HepG2 (cell line): ENCODE data around the gene P2RX3. TPM values are rescaled to one million over a fixed set of nuclear protein-coding genes. Genes with fewer than 3 reads are reported as not detected.

Experiments used
- ARID5B ChIP-seq: IDR thresholded peaks from 2 replicates; pipeline ENCODE4 v1.4.0; 2020; ENCODE audit warnings: mild to moderate bottlenecking, missing genetic modification reagents
- GABPA ChIP-seq, 2 experiments: IDR thresholded peaks; 2 replicates each; pipeline ENCODE4 v1.6.1; 2011 to 2016; ENCODE audit warnings: low read depth in 2 of 2, low read length in 1 of 2, missing biosample characterization in 1 of 2, missing genetic modification characterization in 1 of 2
- GATAD2A ChIP-seq: IDR thresholded peaks from 2 replicates; pipeline ENCODE4 v1.6.1; 2016
- GFI1 ChIP-seq: sonication (generic); formaldehyde crosslinking; IDR thresholded peaks from 2 replicates; pipeline ENCODE4 v1.5.0; 2020; ENCODE audit warnings: missing genetic modification reagents, mild to moderate bottlenecking, borderline replicate concordance
- MEIS1 ChIP-seq: sonication (generic); formaldehyde crosslinking; IDR thresholded peaks from 2 replicates; pipeline ENCODE4 v1.9.0; 2021; ENCODE audit warnings: mild to moderate bottlenecking, missing genetic modification reagents, moderate library complexity, borderline replicate concordance
- NR1H2 ChIP-seq: sonication (generic); formaldehyde crosslinking; IDR thresholded peaks from 2 replicates; pipeline ENCODE4 v1.8.1; 2022; ENCODE audit warnings: low read depth, missing genetic modification reagents, borderline replicate concordance
- PTBP1 ChIP-seq: fragments of 200-400 bp; formaldehyde crosslinking; IDR thresholded peaks from 2 replicates; pipeline ENCODE4 v1.6.1; 2018; ENCODE audit warnings: low read length, low read depth; ENCODE audit not compliant: poor library complexity, severe bottlenecking
- RARA ChIP-seq: IDR thresholded peaks from 2 replicates; pipeline ENCODE4 v1.6.1; 2016; ENCODE audit warnings: missing genetic modification reagents, missing compliant biosample characterization
- SCMH1 ChIP-seq: sonication (generic); formaldehyde crosslinking; IDR thresholded peaks from 2 replicates; pipeline ENCODE4 v1.9.0; 2021; ENCODE audit warnings: missing genetic modification reagents, mild to moderate bottlenecking, borderline replicate concordance
- SNRNP70 ChIP-seq: fragments of 200-400 bp; formaldehyde crosslinking; IDR thresholded peaks from 2 replicates; pipeline ENCODE4 v1.6.1; 2017; ENCODE audit warnings: mild to moderate bottlenecking, low read depth, low read length, moderate library complexity
- SOX13 ChIP-seq, 3 experiments: fragments of 450-650 bp in 1 of 3; sonication (generic) in 1 of 3; formaldehyde crosslinking in 1 of 3; IDR thresholded peaks in 2 of 3; conservative IDR thresholded peaks in 1 of 3; 2 replicates each; pipeline versions ENCODE4 v1.5.0 to v1.6.1; 2016 to 2020; ENCODE audit warnings: antibody characterized with exemption in 1 of 3, mild to moderate bottlenecking in 1 of 3, missing compliant biosample characterization in 1 of 3, missing genetic modification reagents in 1 of 3, moderate library complexity in 1 of 3
- TARDBP ChIP-seq: sonication (generic); formaldehyde crosslinking; IDR thresholded peaks from 2 replicates; pipeline ENCODE4 v1.8.0; 2022; ENCODE audit warnings: mild to moderate bottlenecking, missing genetic modification reagents
- TEAD2 ChIP-seq: sonication (generic); formaldehyde crosslinking; IDR thresholded peaks from 2 replicates; pipeline ENCODE4 v1.9.0; 2021; ENCODE audit warnings: missing genetic modification reagents
- TRIM22 ChIP-seq: fragments of 450-650 bp; IDR thresholded peaks from 2 replicates; pipeline ENCODE4 v1.6.1; 2017
- ZNF260 ChIP-seq: sonication (generic); formaldehyde crosslinking; IDR thresholded peaks from 2 replicates; pipeline ENCODE4 v1.4.0; 2020; ENCODE audit warnings: missing genetic modification reagents, low read depth, mild to moderate bottlenecking, borderline replicate concordance
- ZNF282 ChIP-seq: fragments of 450-650 bp; IDR thresholded peaks from 2 replicates; pipeline ENCODE4 v1.6.1; 2018; ENCODE audit not compliant: partially characterized antibody
- ZNF570 ChIP-seq: sonication (generic); formaldehyde crosslinking; IDR thresholded peaks from 2 replicates; pipeline ENCODE4 v1.4.0; 2020; ENCODE audit warnings: mild to moderate bottlenecking, missing genetic modification reagents, borderline replicate concordance
- ZNF644 ChIP-seq: IDR thresholded peaks from 2 replicates; pipeline ENCODE4 v1.6.1; 2016; ENCODE audit warnings: low read depth
- polyA plus RNA-seq, 8 experiments: library from polyadenylated mRNA; depleted of rRNA in 3 of 8; stranded (reverse) in 7 of 8; unstranded in 1 of 8; fragments of >200 nt; fragmentation: Illumina TruSeq in 4 of 8; extraction: Trizol in 4 of 8; gene quantifications; 2 replicates each; pipeline versions ENCODE4 v1.2.1 to v1.2.3, GENCODE V29; 2011 to 2016; ENCODE audit warnings: low read depth in 4 of 8, missing spikeins in 1 of 8, mixed read lengths in 1 of 8; ENCODE audit not compliant: insufficient read depth in 1 of 8
- total RNA-seq, 5 experiments: library from RNA; depleted of rRNA; stranded (reverse); fragments of >200 nt; fragmentation: Illumina TruSeq; extraction: Trizol; gene quantifications; 2 replicates each; pipeline ENCODE4 v1.2.3, GENCODE V29; 2016; ENCODE audit warnings: low read depth in 1 of 5
- TF ChIP-seq, protein P1 (sequence below): sonication (generic); formaldehyde crosslinking; IDR thresholded peaks from 2 replicates; pipeline ENCODE4 v1.5.1; 2020; ENCODE audit warnings: mild to moderate bottlenecking, missing genetic modification reagents, moderate library complexity
- TF ChIP-seq, protein P2 (sequence below): sonication (generic); formaldehyde crosslinking; IDR thresholded peaks from 2 replicates; pipeline ENCODE4 v1.5.1; 2020; ENCODE audit warnings: missing genetic modification reagents, mild to moderate bottlenecking, borderline replicate concordance

The P2RX3 gene
- total and polyA plus RNA-seq, 2 of the 13 experiments (the other 11 are each of a cell fraction or from before 2014, with no cell fraction given), result 0.08 TPM; not detected in 1

DNA sequence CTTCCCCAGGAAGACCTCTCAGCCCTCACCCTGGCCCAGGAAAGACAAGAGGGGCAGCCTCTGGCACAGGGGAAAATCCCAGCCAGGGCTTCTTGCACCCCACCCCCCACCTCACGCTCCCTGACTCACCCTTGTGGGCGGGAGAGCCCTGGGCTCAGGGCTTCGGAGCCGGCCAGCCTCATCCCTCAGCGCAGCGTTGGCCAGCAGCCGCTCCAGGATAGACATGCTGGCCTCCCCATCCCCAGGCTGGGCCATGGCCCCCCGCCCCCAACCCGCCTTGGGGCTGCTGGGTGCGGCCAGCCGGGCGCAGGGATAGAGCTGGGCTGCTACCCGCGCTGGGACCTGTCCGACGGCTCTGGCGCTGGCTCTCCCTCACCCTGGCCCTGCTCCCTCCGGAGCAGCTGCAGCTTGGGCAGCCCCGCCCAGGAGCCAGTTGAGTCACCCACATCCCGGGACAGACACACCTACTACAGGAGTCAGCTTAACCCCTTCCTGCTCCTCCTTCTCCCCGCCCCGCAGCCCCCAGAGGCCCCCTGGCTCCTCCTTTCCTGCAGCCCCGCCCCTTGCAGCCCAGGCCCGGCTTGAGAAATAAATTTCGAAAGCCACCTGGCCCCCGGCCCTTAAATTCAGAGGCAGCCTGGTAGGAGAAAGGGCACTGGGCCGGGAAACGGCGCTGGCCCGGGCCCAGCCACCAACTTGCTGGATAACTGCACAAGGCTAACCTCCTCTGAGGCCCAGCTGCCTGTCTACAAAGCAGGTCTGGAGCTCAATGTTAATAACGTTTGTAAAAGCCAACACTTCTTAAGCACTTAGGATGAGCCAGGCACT is 26.8 kb upstream of the P2RX3 start (continued):
- TF ChIP-seq, protein P1, sequence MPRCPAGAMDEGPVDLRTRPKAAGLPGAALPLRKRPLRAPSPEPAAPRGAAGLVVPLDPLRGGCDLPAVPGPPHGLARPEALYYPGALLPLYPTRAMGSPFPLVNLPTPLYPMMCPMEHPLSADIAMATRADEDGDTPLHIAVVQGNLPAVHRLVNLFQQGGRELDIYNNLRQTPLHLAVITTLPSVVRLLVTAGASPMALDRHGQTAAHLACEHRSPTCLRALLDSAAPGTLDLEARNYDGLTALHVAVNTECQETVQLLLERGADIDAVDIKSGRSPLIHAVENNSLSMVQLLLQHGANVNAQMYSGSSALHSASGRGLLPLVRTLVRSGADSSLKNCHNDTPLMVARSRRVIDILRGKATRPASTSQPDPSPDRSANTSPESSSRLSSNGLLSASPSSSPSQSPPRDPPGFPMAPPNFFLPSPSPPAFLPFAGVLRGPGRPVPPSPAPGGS (CRISPR knock-in tag), result peak; percentile 34; the same call in 1 of the 2 replicates
- TF ChIP-seq ZNF260 (CRISPR knock-in tag) (no peak), SNRNP70 (no peak), NR1H2 (no peak), PTBP1 (no peak), TRIM22 (no peak), ZNF282 (no peak), SCMH1 (CRISPR knock-in tag) (no peak), TARDBP (CRISPR knock-in tag) (no peak), SOX13 (IDR thresholded peaks at IDR 0.05) (no peak), SOX13 (CRISPR knock-in tag; conservative IDR thresholded peaks at IDR 0.05 in 1 of 2, IDR thresholded peaks at IDR 0.05 in 1 of 2) (peak in 1 of 2 experiments; percentile 33; a peak in 1 of 4 replicates), GABPA (IDR thresholded peaks at IDR 0.05; ENCODE audit: low read depth, low read length) (no peak), GABPA (CRISPR knock-in tag; IDR thresholded peaks at IDR 0.05; ENCODE audit: low read depth) (no peak), GFI1 (CRISPR knock-in tag) (no peak), GATAD2A (CRISPR knock-in tag) (peak; percentile 28; the same call in 1 of the 2 replicates), TEAD2 (CRISPR knock-in tag) (no peak), ZNF570 (no peak), ARID5B (CRISPR knock-in tag) (peak; percentile 11; the same call in 1 of the 2 replicates), ZNF644 (CRISPR knock-in tag) (no peak), RARA (no peak), MEIS1 (CRISPR knock-in tag) (no peak)
- TF ChIP-seq, protein P2, sequence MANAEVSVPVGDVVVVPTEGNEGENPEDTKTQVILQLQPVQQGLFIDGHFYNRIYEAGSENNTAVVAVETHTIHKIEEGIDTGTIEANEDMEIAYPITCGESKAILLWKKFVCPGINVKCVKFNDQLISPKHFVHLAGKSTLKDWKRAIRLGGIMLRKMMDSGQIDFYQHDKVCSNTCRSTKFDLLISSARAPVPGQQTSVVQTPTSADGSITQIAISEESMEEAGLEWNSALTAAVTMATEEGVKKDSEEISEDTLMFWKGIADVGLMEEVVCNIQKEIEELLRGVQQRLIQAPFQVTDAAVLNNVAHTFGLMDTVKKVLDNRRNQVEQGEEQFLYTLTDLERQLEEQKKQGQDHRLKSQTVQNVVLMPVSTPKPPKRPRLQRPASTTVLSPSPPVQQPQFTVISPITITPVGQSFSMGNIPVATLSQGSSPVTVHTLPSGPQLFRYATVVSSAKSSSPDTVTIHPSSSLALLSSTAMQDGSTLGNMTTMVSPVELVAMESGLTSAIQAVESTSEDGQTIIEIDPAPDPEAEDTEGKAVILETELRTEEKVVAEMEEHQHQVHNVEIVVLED (CRISPR knock-in tag), result peak; percentile 24; the same call in 1 of the 2 replicates
